ENCODE measurements around the gene DLG2.
"Not testable (repeated sequence)": the region's sequence is repeated elsewhere in the genome, so short reads cannot be mapped to it uniquely, and the experiment has no call there.

DLG2 gene

DNA sequence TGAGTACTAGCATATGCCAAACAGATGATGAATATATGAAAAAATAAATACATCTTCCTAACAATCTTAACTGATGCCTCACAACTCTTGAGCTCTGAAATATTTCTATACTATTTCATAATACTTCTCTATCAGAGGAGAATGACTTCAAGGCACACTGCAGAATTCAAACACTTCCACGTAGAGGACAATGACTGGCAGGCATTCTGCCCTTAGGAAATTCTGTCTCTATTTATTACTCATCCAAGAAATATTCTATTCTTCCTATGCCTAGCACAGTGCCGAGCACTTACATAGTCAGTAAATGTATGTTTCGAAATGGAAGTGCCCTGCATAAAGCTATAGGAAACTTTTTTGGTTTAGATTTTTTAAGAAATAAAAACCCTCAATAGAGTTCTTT, 809.1 kb downstream of the DLG2 start:
- DNase-seq = no peak

GRCh38 chr11:84812471-84812969, 814.6 kb downstream of the DLG2 start:
- no peak for DNase-seq

- DNase-seq = no peak
Observed at GRCh38 chr11:84806354-84806753, 820.8 kb downstream of the DLG2 start.

- DNase-seq = no peak
Observed at GRCh38 chr11:84804041-84804440, 823.1 kb downstream of the DLG2 start.

- no peak for DNase-seq
Observed at GRCh38 chr11:84800755-84801346, 826.3 kb downstream of the DLG2 start.

DNA sequence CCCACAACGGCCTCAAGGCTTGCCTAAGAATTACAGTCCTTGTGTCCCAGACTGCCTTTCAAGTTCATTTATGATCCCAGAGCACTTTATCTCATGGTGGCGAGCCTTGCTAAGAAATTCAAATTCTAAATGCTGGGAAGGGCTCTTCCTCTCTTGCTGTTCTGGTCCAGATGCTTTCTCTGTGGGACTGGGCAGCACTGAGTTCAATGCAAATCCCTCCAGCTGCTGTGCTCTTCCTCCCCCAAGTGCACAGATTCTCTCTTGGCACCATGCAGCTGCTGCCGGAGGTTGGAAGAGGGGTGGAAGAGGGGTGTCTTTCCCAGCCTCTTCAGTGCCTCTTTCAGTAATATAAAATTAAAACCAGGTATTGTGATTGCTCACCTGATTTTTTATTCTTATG, 828.0 kb downstream of the DLG2 start:
- DNase-seq = no peak

GRCh38 chr11:84795698-84796097, 831.4 kb downstream of the DLG2 start:
- no peak for DNase-seq

DNA sequence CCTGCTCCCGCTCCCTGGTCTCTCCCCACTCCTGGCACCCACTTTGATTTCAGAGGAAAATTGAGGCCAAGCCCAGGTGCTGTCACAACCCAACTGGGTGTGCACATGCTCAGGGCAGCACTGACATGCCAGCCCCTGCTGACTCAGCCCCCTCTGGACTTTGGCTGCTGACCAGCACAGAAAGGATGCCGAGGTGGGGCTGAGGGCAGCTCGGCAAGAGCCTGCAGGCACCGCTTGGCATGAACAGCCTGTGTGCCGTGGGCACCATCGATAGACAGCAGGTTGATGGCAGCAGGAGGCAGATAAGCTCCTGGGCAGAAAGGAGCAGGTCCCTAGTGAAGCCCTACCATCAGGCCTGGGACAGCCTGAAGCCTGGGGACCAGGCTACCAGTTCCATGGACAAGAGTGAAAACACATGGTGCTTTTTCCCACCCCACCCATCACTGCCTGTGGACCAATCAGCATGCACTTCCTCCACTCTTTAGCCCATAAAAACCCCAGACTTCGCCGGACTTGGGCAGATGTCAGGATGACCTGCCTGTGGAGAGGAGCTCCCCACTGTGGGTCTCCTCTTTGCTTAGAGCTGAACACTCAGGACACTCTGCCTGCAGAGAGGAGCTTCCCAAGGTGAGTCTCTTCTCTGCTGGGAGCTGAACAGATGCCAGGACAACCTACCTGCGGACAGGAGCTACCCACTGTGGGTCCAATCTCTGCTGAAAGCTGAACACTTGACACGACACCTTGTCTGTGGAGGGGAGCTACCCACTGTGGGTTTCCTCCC, 832.3 kb downstream of the DLG2 start:
- no peak for DNase-seq

DNA sequence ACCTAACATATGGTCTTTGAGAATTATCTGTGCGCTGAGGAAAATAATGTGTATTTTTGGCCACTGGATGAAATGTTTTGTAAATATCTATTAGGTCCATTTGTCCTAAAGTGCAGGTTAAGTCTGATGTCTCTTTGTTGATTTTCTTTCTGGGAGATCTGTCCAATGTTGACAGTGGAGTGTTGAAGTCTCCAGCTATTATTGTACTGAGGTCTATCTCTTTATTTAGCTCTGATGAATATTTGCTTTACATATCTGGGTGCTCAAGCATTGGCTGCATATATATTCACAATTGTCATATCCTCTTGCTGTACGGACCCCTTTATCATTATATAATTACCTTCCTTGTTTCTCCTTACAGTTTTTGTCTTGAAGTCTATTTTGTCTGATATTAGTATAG, 833.8 kb downstream of the DLG2 start:
- DNase-seq = no peak

- DNase-seq = no peak
Observed at GRCh38 chr11:84790849-84791427, 836.2 kb downstream of the DLG2 start.

- DNase-seq = no peak
Observed at GRCh38 chr11:84788220-84788619, 838.9 kb downstream of the DLG2 start.

GRCh38 chr11:84784158-84784557, 843.0 kb downstream of the DLG2 start:
- DNase-seq = not testable (repeated sequence)

DNA sequence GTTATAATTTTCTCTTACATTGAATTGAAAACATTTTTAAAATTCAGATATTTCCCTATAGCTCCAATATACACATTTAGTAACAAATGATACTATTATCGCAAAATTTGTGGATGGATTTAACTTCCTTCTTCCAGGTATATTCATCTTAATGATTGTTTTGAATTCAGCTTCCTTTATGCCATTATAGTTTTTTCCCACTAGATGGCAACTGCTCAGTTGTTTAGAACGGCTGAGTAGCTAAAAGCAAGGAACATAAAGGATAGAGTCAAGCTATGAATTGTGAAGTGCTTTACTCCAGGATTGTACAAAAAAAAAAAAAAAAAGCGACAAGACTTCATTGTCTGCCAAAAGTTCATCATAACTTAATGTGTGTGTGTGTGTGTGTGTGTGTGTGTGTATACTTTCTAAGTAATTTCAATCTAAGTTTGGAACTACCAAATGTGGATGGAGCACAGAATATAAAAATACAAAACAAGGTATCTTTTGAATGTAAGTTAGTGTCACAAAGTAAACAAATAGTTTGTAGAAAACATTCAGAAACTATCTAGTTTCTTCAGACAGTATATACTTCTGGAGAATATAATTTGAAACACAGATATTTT, 846.4 kb downstream of the DLG2 start:
- no peak for DNase-seq

DNA sequence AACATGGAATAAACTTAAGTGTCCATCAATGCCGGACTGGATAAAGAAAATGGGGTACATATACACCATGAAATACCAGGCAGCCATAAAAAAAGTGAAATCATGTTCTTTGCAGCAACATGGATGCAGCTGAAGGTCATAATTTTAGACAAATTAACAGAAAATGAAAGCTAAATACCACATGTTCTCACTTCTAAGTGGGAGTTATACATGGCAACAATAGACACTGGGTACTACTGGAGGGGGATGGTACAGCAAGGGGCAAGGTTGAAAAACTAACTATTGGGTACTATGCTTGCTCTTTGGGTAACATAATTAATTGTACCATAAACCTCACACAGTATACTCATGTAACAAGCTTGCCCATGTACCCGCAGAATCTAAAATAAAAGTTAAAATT, 851.6 kb downstream of the DLG2 start:
- DNase-seq = no peak

- no peak for DNase-seq
Observed at GRCh38 chr11:84763931-84764330, 863.2 kb downstream of the DLG2 start.

GRCh38 chr11:84757711-84758110, 869.4 kb downstream of the DLG2 start:
- DNase-seq = no peak

- no peak for DNase-seq
Observed at GRCh38 chr11:84751371-84751770, 875.8 kb downstream of the DLG2 start.

- DNase-seq = no peak
Observed at GRCh38 chr11:84747871-84748270, 879.3 kb downstream of the DLG2 start.

- no peak for DNase-seq
Observed at GRCh38 chr11:84740050-84740449, 887.1 kb downstream of the DLG2 start.

GRCh38 chr11:84724256-84724655, 902.9 kb downstream of the DLG2 start:
- DNase-seq = no peak

GRCh38 chr11:84722583-84723108, 904.5 kb downstream of the DLG2 start:
- no peak for DNase-seq

DNA sequence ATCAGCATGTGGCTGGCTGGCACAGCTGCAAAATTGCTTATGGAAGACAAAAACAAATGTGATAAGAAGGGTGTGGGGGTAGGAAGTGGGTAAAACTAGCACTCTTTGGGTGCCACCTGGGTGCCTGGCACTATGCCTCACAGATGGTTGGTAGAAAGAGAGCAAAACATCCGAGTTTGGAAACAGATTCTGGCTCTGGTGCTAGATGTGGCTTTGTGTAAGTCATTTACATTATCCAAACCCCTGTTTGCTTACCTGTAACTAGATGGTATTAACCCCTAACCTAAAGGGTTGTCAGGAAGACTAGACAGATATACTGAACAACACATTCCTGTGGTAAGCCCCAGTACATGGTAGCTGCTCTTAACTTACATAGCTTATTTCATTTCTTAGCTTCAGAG, 905.6 kb downstream of the DLG2 start:
- no peak for DNase-seq

GRCh38 chr11:84720706-84721402, 906.3 kb downstream of the DLG2 start:
- DNase-seq = no peak

Measured in NCI-H2107 (cell line).